Stimulated activated effector memory CD8-positive, alpha-beta T cell treated with anti-CD3 and anti-CD28 coated beads, Interleukin-12 subunit alpha, Interleukin-12 subunit beta, amount 100 ng/mL, for 72 hours (primary cell): ENCODE results near the gene NFATC1.

Source experiments
- ATAC-seq: fragments of 150-1000 bp; cut with Tn5 transposase; 2 replicates; pipeline ENCODE4 v1.10.0; 2021
- DNase-seq, 2 donors: peaks; one replicate each; pipeline ENCODE4 v3.0.0; 2021 to 2022; ENCODE audit warnings: low spot score in 2 of 2
- H3K27ac Mint-ChIP-seq: one replicate; pipeline ENCODE4 v1.8.0; 2022; ENCODE audit warnings: mild to moderate bottlenecking, mixed read lengths
- H3K36me3 Mint-ChIP-seq: one replicate; pipeline ENCODE4 v1.8.0; 2022; ENCODE audit warnings: mild to moderate bottlenecking, mixed read lengths
- H3K4me1 Mint-ChIP-seq: one replicate; pipeline ENCODE4 v1.8.0; 2022; ENCODE audit warnings: mixed read lengths
- H3K4me3 Mint-ChIP-seq: one replicate; pipeline ENCODE4 v1.8.0; 2022; ENCODE audit warnings: mild to moderate bottlenecking, mixed read lengths
- H3K9me3 Mint-ChIP-seq: one replicate; pipeline ENCODE4 v1.8.0; 2022; ENCODE audit warnings: mixed read lengths

The NFATC1 gene

GRCh38 chr18:79548986-79549637 lies 153.4 kb downstream of the NFATC1 start:
- no peak for DNase-seq
- Mint-ChIP-seq H3K36me3 (no peaks in the 10 kb centered on the region), H3K4me3 (no peak overlapping the region), H3K4me1 (no peaks in the 10 kb centered on the region), H3K9me3 (no peaks in the 10 kb centered on the region), H3K27ac (no peak overlapping the region)
- no peak for ATAC-seq

- Mint-ChIP-seq H3K27ac (no peak overlapping the region), H3K9me3 (no peaks in the 10 kb centered on the region), H3K36me3 (no peaks in the 10 kb centered on the region), H3K4me1 (no peaks in the 10 kb centered on the region), H3K4me3 (no peak overlapping the region)
- ATAC-seq (no peak), DNase-seq (no peak)
These were observed 153.9 kb downstream of the NFATC1 start for GRCh38 chr18:79549638-79550000.

GRCh38 chr18:79552140-79552631 lies 156.5 kb downstream of the NFATC1 start:
- DNase-seq (no peak), ATAC-seq (no peak)
- Mint-ChIP-seq H3K9me3 (no peaks in the 10 kb centered on the region), H3K36me3 (no peaks in the 10 kb centered on the region), H3K4me1 (no peaks in the 10 kb centered on the region), H3K27ac (no peak overlapping the region), H3K4me3 (no peak overlapping the region)

- H3K4me1 Mint-ChIP-seq: no peaks in the 10 kb centered on the region
- H3K27ac Mint-ChIP-seq: no peak overlapping the region
- H3K36me3 Mint-ChIP-seq: no peaks in the 10 kb centered on the region
- no peak for ATAC-seq
- no peak overlapping the region for H3K4me3 Mint-ChIP-seq
- no peaks in the 10 kb centered on the region for H3K9me3 Mint-ChIP-seq
- DNase-seq: no peak
These were observed 157.0 kb downstream of the NFATC1 start for GRCh38 chr18:79552696-79553095.

- Mint-ChIP-seq H3K27ac (no peak overlapping the region), H3K4me3 (no peak overlapping the region), H3K9me3 (no peaks in the 10 kb centered on the region), H3K36me3 (no peaks in the 10 kb centered on the region), H3K4me1 (no peaks in the 10 kb centered on the region)
- ATAC-seq: no peak
- no peak for DNase-seq
These were observed 157.4 kb downstream of the NFATC1 start for GRCh38 chr18:79553154-79553553.

DNA sequence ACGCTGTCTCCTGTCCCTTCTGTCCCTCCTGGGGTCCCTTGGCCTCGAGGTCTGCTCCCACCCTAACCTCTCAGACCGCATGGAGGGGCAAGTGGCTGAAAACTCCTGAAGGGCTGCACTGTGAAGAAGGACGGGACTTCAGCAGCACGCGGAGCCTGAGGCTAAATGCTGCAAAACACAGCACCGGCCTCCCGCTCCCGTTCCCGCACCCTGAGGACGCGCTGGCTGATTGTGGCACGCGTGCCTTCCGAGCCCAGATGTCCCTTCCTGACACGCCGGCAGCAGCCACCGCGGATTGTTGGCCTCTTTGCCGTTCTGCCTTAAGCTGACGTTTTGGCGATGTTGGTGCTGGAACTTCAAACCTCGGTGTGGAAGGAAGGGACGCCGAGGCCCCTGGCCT lies 158.0 kb downstream of the NFATC1 start:
- Mint-ChIP-seq H3K4me1 (no peaks in the 10 kb centered on the region), H3K9me3 (no peaks in the 10 kb centered on the region), H3K36me3 (no peaks in the 10 kb centered on the region), H3K4me3 (no peak overlapping the region), H3K27ac (no peak overlapping the region)
- no peak for DNase-seq
- no peak for ATAC-seq

- ATAC-seq: no peak
- Mint-ChIP-seq H3K27ac (no peak overlapping the region), H3K4me3 (no peak overlapping the region), H3K9me3 (no peaks in the 10 kb centered on the region), H3K36me3 (no peaks in the 10 kb centered on the region), H3K4me1 (no peaks in the 10 kb centered on the region)
- DNase-seq: no peak
These were observed 158.6 kb downstream of the NFATC1 start for GRCh38 chr18:79554321-79554720.

DNA sequence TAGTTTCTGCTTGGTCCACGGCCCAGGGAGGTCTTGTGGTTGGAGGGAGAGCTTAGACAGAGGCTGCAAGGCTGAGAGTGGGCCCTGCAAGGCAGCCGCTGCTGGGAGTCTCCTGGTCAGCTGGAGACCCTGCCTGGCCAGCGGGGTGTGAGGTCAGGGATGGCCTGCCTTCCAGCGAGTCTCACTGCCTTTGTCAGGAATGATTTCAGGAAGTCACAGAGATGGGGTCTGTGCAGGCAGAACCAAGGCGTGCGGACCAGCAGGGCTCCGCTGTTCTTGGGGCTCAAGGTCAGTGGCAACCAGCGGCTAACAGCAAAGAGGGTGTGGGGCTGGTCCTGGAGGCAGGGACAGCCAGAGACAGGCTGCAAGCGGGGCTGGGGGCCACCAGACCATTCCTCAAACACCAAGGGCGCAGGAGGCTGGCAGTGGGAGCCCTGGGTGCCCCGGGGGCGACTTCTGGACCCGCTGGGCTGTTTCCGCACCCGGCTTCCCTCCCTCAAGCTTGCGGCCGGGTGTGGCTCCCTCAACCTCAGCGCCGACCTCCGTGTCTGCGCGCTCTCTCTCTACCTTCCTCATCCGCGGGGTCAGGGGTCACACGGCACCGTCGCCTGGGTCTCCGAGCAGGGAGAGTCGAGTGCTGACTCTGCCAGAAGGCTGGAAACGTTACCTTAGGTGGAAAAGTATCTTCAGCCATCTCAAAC lies 159.4 kb downstream of the NFATC1 start:
- no peak for ATAC-seq
- no peak overlapping the region for H3K4me3 Mint-ChIP-seq

DNA sequence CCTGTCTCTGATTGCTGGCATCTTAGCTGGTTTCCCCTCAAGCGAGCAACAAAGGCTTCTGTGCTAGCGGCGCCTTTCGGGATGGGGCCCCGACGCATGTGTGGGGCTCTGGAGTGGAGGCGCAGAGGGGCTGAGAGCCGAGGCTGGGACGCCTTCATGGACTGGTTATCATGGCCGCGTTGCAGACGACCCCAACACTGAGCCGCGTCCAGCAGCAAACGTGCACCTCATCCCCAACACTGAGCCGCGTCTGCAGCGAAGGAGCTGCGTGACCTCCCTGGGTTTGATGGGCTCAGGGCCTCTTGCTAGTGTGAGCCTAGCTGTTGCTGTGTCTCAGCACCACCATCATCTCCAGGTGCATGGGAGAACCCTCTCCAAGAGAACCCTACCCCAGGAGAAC lies 160.2 kb downstream of the NFATC1 start:
- Mint-ChIP-seq H3K9me3 (no peaks in the 10 kb centered on the region), H3K4me1 (peaks cover 7% of the 10 kb centered on the region), H3K36me3 (no peaks in the 10 kb centered on the region), H3K27ac (no peak overlapping the region), H3K4me3 (no peak overlapping the region)
- ATAC-seq: no peak
- DNase-seq: no peak

More for the DNA sequence above, 159.4 kb downstream of the NFATC1 start:
- Mint-ChIP-seq H3K27ac (no peak overlapping the region), H3K36me3 (no peaks in the 10 kb centered on the region), H3K9me3 (no peaks in the 10 kb centered on the region), H3K4me1 (peaks cover 7% of the 10 kb centered on the region)
- no peak for DNase-seq

GRCh38 chr18:79556829-79557585 lies 161.3 kb downstream of the NFATC1 start:
- no peaks in the 10 kb centered on the region for H3K36me3 Mint-ChIP-seq
- no peaks in the 10 kb centered on the region for H3K9me3 Mint-ChIP-seq
- H3K4me3 Mint-ChIP-seq: no peak overlapping the region
- H3K4me1 Mint-ChIP-seq: peaks cover 7% of the 10 kb centered on the region
- no peak for DNase-seq
- H3K27ac Mint-ChIP-seq: no peak overlapping the region
- ATAC-seq: no peak

DNA sequence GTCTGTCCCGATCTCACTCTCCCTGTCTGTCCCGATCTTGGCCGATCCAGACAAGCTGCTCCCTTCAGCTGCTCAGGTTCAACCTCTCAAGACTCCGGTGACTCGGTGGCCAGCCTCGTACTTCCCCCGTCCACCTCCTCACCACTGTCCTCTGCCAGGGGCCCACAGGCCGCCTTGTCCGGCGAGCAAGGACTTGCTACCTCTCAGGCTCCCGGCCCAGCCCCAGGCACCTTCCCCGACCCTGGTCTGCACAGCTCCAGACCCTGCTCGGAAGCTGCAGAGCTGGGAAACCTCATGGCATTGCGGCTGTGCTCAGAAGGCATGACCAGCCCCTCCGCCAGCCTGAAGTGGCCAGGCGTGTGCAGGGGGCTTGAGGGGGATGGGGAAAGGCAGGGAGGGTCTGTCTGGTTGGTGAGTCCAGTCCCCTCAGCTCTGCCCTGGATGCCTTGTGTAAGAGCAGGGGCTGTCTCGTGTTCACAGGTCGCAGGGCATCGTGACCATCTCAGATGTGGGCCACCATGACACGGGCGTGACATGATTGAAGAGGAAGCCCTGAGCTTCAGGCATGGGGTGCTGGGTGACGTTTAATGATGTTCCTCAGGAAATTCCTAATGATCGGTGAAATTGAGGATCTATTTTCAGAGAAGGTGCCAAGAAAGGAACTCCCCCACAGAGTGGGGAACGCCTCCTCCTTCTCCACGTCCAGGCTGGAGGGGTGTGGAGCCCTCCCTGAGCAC lies 162.6 kb downstream of the NFATC1 start:
- Mint-ChIP-seq H3K4me1 (peaks cover 7% of the 10 kb centered on the region), H3K27ac (no peak overlapping the region), H3K9me3 (no peaks in the 10 kb centered on the region), H3K4me3 (no peak overlapping the region), H3K36me3 (no peaks in the 10 kb centered on the region)
- no peak for ATAC-seq
- no peak for DNase-seq

GRCh38 chr18:79558933-79559416 lies 163.2 kb downstream of the NFATC1 start:
- no peaks in the 10 kb centered on the region for H3K9me3 Mint-ChIP-seq
- H3K27ac Mint-ChIP-seq: no peak overlapping the region
- no peaks in the 10 kb centered on the region for H3K36me3 Mint-ChIP-seq
- DNase-seq (no peak), ATAC-seq (no peak)
- peaks cover 7% of the 10 kb centered on the region for H3K4me1 Mint-ChIP-seq
- no peak overlapping the region for H3K4me3 Mint-ChIP-seq

DNA sequence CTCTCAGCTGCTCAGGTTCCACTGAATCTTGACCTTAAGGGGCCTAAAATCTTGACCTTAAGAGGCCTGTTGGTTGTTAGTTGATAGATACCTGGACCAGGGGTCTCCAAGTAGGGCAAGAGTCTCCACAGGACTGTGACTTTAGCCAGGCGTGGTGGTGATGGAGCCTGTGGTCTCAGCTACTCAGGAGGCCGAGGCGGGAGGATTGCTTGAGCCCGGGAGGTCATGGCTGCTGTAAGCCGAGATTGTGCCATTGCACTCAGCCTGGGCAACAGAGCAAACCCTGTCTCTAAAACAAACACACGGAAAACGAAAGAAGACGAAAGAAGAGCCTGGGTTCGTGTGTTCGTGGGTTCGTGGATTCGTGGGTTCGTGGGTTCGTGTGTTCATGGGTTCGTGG lies 163.7 kb downstream of the NFATC1 start:
- peaks cover 7% of the 10 kb centered on the region for H3K4me1 Mint-ChIP-seq
- DNase-seq (no peak), ATAC-seq (no peak)
- no peak overlapping the region for H3K27ac Mint-ChIP-seq
- H3K36me3 Mint-ChIP-seq: no peaks in the 10 kb centered on the region
- H3K9me3 Mint-ChIP-seq: no peaks in the 10 kb centered on the region
- H3K4me3 Mint-ChIP-seq: no peak overlapping the region

DNA sequence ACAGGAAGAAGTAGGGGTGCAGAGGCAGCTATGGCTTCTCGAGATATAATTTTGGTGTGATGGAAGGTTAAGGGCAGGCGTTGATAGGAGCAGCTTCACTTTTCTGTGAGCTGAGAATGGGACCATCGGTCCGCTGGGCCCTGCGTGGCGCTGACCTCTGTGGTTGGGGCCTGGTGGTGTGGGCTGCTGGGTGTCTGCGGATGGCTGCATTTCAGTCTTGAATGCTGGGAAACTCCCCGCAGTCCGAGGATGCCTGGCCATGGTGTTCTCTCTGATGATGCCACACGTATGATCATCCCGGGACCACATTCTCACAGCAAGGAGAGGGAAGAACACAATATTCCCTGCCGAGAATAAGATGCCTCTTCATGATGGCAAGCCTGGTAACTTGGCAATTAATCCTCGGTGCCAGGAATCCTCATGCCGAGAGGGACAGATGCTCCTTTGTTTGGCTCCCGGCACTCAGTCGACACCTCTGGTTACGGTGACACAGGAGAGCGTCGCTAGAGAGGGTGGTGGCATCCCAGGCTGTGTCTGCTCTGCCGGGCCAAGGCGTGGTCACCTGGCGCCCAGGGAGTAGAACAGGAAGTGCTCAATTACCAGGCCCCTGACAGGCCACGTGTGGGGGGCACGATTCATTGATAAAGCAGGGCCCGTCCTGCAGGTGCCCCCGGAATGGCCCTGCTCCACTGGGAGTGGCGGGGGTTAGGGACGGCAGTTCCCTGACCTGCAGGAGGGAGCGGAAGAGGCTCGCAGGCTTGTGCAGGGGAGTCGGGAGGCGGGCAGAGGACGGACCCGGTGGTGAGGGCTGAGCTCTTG lies 164.5 kb downstream of the NFATC1 start:
- Mint-ChIP-seq H3K4me1 (peaks cover 7% of the 10 kb centered on the region), H3K36me3 (no peaks in the 10 kb centered on the region), H3K9me3 (no peaks in the 10 kb centered on the region), H3K27ac (no peak overlapping the region), H3K4me3 (no peak overlapping the region)
- no peak for ATAC-seq
- DNase-seq: no peak
